BE2C (cell line): ENCODE results near the gene AHCTF1.

ENCODE experiments used
- DNase-seq: peaks from one replicate; pipeline ENCODE4 v3.0.0-alpha.2; 2020
- H3K27me3 ChIP-seq: fragments of 250-450 bp; sonication (Bioruptor Pico); 2 replicates; pipeline ENCODE4 v1.5.1; 2020; ENCODE audit warnings: mild to moderate bottlenecking
- H3K36me3 ChIP-seq: fragments of 250-450 bp; sonication (Bioruptor Pico); 2 replicates; pipeline ENCODE4 v1.5.1; 2020; ENCODE audit warnings: mild to moderate bottlenecking
- H3K4me1 ChIP-seq: fragments of 250-450 bp; sonication (Bioruptor Pico); 2 replicates; pipeline ENCODE4 v1.5.1; 2020
- H3K4me3 ChIP-seq: 2 replicates; pipeline ENCODE4 v1.5.1; 2011; ENCODE audit warnings: low read depth, low read length
- H3K9me3 ChIP-seq: fragments of 250-450 bp; sonication (Bioruptor Pico); 2 replicates; pipeline ENCODE4 v1.5.1; 2020
- TF ChIP-seq, protein P1 (sequence below): IDR thresholded peaks from 2 replicates; pipeline ENCODE4 v1.5.1; 2012; ENCODE audit warnings: mild to moderate bottlenecking, low read depth, low read length

AHCTF1 gene

DNA sequence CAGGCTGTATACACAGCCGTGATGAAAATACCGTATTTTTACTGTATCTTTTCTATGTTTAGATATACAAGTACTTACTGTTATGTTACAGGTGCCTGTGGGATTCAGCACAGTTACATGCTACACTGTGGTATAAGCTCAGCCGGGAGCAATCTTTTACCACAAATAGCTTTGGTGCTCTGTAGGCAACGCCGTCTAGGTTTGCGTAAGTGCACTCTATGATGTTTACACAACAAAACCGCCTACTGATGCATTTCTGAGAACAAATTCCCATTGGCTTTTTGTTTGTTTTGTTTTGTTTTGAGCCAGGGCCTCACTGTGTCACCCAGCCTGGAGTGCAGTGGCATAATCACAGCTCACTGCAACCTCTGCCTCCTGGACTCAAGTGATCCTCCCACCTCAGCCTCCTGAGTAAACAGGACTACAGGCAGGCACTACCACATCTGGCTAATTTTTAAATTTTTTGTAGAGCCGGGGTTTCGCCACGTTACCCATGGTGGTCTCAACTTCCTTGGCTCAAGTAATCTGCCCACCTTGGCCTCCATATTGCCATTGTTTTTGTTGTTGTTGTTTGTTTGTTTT lies 126.5 kb downstream of the AHCTF1 start:
- DNase-seq = no peak
- Histone ChIP-seq H3K4me1 (no peaks in the 10 kb centered on the region), H3K9me3 (no peaks in the 10 kb centered on the region), H3K4me3 (no peak overlapping the region), H3K27me3 (no peaks in the 10 kb centered on the region), H3K36me3 (no peaks in the 10 kb centered on the region)
- TF ChIP-seq, protein P1, sequence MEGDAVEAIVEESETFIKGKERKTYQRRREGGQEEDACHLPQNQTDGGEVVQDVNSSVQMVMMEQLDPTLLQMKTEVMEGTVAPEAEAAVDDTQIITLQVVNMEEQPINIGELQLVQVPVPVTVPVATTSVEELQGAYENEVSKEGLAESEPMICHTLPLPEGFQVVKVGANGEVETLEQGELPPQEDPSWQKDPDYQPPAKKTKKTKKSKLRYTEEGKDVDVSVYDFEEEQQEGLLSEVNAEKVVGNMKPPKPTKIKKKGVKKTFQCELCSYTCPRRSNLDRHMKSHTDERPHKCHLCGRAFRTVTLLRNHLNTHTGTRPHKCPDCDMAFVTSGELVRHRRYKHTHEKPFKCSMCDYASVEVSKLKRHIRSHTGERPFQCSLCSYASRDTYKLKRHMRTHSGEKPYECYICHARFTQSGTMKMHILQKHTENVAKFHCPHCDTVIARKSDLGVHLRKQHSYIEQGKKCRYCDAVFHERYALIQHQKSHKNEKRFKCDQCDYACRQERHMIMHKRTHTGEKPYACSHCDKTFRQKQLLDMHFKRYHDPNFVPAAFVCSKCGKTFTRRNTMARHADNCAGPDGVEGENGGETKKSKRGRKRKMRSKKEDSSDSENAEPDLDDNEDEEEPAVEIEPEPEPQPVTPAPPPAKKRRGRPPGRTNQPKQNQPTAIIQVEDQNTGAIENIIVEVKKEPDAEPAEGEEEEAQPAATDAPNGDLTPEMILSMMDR = no peak

DNA sequence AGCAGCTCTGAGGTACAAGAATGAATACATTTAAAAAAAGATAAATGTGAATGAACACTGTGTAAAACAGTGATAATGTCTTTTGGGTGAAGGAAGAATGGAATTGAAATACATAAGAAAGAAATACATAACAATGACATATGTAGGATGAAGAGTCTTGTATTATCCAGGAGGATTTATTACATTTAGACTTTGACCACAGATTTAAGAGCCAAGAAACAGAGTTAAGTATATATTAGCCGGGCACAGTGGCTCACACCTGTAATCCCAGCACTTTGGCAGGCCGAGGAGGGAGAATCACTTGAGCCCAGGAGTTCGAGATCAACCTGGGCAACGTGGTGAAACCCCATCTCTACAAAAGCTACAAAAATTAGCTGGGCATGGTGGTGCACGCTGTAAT lies 127.9 kb downstream of the AHCTF1 start:
- TF ChIP-seq, protein P1 = no peak
- DNase-seq = no peak
- H3K9me3 ChIP-seq = no peaks in the 10 kb centered on the region

DNA sequence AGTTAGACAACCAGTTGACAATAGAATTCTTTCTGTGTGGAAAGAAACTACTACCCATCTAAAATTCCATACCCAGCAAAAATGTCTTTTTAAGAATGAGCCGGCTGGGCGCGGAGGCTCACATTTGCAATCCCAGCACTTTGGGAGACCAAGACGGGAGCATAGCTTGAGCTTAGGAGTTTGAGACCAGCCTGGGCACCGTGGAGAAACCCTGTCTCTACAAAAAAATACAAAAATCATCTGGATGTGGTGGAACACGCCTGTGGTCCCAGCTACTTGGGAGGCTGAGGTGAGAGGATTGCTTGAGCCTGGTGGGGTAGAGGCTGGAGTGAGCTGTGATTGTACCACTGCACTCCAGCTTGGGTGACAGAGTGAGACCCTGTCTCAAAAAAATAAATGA lies 128.4 kb downstream of the AHCTF1 start:
- no peaks in the 10 kb centered on the region for H3K9me3 ChIP-seq
- TF ChIP-seq, protein P1 = no peak
- no peaks in the 10 kb centered on the region for H3K36me3 ChIP-seq
- no peaks in the 10 kb centered on the region for H3K4me1 ChIP-seq
- no peaks in the 10 kb centered on the region for H3K27me3 ChIP-seq
- no peak overlapping the region for H3K4me3 ChIP-seq
- DNase-seq = no peak

More for the DNA sequence above, 127.9 kb downstream of the AHCTF1 start:
- Histone ChIP-seq H3K4me1 (no peaks in the 10 kb centered on the region), H3K27me3 (no peaks in the 10 kb centered on the region), H3K36me3 (no peaks in the 10 kb centered on the region), H3K4me3 (no peak overlapping the region)

DNA sequence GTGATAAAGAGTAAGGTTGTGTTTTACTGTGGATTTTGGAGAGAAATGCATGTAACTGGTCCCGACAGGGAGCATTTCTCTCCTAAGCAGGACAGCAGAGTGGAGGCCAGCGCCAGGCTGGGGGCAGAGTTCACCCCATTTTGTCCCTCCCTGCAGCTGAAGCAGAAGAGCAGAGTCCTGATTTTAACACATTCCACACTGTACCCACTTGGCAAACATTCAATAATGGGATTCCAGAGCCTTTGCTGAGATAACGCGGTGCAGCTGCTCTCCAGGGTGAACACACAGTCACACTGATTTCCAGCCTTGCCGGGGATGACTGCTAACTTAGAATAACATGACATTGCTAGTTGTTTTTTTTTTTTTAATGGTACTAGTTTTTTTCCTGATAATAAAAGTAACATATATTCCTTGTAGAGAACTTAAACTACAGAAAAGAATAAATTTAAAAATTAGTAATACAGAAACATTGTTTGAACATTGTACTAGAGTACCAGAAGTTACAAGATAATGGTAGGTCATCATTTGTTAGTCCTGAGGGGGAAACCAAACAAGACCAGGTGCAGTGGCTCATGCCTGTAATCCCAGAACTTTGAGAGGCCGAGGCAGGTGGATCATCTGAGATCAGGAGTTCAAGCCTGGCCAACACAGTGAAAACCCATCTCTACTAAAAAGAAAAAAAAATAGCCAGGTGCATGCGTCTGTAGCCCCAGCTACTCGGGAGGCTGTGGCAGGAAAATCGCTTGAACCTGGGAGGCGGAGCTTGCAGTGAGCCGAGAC lies 130.3 kb downstream of the AHCTF1 start:
- Histone ChIP-seq H3K4me3 (no peak overlapping the region), H3K36me3 (no peaks in the 10 kb centered on the region), H3K4me1 (no peaks in the 10 kb centered on the region), H3K27me3 (no peaks in the 10 kb centered on the region), H3K9me3 (no peaks in the 10 kb centered on the region)
- TF ChIP-seq, protein P1 = no peak
- peak; percentile 39 for DNase-seq

DNA sequence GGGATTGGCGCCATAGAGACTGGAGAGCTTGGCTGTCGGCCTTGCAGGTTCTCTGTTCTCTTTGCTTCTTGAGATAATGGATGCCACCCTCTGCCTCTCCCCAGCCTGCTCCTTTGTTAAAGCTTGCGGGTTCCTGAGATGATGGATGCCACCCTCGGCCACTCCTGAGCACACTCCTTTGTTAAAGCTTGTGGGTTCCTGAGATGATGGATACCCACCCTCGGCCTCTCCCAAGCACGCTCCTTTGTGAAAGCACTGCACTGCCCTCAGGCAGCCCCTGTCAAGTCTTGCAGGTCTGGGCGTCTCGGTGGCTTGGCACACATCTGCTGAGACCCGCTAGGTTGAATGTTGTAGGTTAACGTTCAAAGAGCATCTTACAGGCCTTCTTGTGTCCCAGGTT lies 131.0 kb downstream of the AHCTF1 start:
- Histone ChIP-seq H3K4me1 (no peaks in the 10 kb centered on the region), H3K36me3 (no peaks in the 10 kb centered on the region), H3K9me3 (no peaks in the 10 kb centered on the region), H3K4me3 (no peak overlapping the region), H3K27me3 (no peaks in the 10 kb centered on the region)
- no peak for DNase-seq
- TF ChIP-seq, protein P1 = no peak

DNA sequence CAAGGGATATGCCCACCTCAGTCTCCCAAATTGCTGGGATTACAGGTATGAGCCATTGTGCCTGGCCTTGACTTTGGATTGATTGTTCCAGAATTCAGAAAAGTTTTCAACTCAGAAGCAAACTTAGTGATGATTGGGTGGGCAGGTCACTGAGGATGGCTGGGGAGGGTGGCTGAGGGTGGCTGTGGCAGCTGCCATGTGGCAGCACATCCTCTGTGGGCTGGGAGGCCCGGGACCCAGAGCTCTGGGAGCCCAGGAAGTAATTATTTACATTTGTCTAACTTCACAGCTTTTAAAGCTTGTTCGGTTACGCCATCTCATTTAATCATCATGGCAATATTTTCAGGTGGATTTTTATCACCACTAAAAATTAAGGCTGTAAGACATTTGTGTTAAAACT lies 131.4 kb downstream of the AHCTF1 start:
- Histone ChIP-seq H3K27me3 (no peaks in the 10 kb centered on the region), H3K9me3 (no peaks in the 10 kb centered on the region), H3K4me1 (no peaks in the 10 kb centered on the region), H3K36me3 (no peaks in the 10 kb centered on the region), H3K4me3 (no peak overlapping the region)
- TF ChIP-seq, protein P1 = no peak
- DNase-seq = no peak
